PC-9 (cell line): Measurements from ENCODE around the gene BPIFB3. TPM values are rescaled to one million over a fixed set of nuclear protein-coding genes. Genes with fewer than 3 reads are reported as not detected.

Experiments used
- BruUV-seq: library from RNA; stranded (reverse); fragments of 400-500 nt; replicated peaks from 2 replicates; lab custom pipeline; 2021; lab: Mats Ljungman, UMichigan
- CTCF ChIA-PET: fragments of 300-600 bp; sonication (Branson Sonifier 250); formaldehyde crosslinking; loops from one replicate; lab custom pipeline; 2022; ENCODE audit warnings: antibody characterized with exemption; lab: Charles Lee
- POLR2A ChIA-PET: fragments of 300-600 bp; sonication (Branson Sonifier 250); formaldehyde crosslinking; loops from one replicate; lab custom pipeline; 2022; ENCODE audit warnings: antibody characterized with exemption; ENCODE audit not compliant: unreplicated experiment; lab: Charles Lee
- DNase-seq, 2 experiments: peaks; one replicate each; pipeline versions ENCODE4 v3.0.0 to v3.0.0-alpha.2; 2015 to 2022; ENCODE audit warnings: mixed read lengths in 1 of 2
- H2AFZ ChIP-seq: fragments of 200-600 bp; sonication (generic); 2 replicates; pipeline ENCODE4 v1.8.1; 2017; ENCODE audit warnings: antibody characterized with exemption
- H3F3A ChIP-seq: fragments of 200-600 bp; sonication (generic); 2 replicates; pipeline ENCODE4 v1.8.1; 2017; ENCODE audit warnings: antibody characterized with exemption, mild to moderate bottlenecking, low read depth; ENCODE audit not compliant: insufficient read depth
- H3K27ac ChIP-seq: fragments of 200-600 bp; sonication (generic); 2 replicates; pipeline ENCODE4 v1.6.1; 2016; ENCODE audit warnings: mixed run types
- H3K27me3 ChIP-seq: fragments of 200-600 bp; sonication (generic); 2 replicates; pipeline ENCODE4 v1.6.1; 2016; ENCODE audit warnings: low read depth, mixed run types; ENCODE audit not compliant: insufficient read depth
- H3K36me3 ChIP-seq: fragments of 200-600 bp; sonication (generic); 2 replicates; pipeline ENCODE4 v1.6.1; 2016; ENCODE audit warnings: low read depth, mixed run types
- H3K4me1 ChIP-seq: fragments of 200-600 bp; sonication (generic); replicated peaks from 2 replicates; pipeline ENCODE4 v1.6.1; 2016; ENCODE audit warnings: mixed run types; ENCODE audit not compliant: insufficient read depth
- H3K4me2 ChIP-seq: fragments of 200-600 bp; sonication (generic); 2 replicates; pipeline ENCODE4 v1.6.1; 2017; ENCODE audit warnings: mixed run types
- H3K4me3 ChIP-seq: fragments of 200-600 bp; sonication (generic); 2 replicates; pipeline ENCODE4 v1.6.1; 2016; ENCODE audit warnings: mixed run types
- H3K79me2 ChIP-seq: fragments of 200-600 bp; sonication (generic); 2 replicates; pipeline ENCODE4 v1.6.1; 2017; ENCODE audit warnings: low read depth, mixed run types
- H3K9me2 ChIP-seq: fragments of 200-600 bp; sonication (generic); 2 replicates; pipeline ENCODE4 v1.8.1; 2017; ENCODE audit warnings: mild to moderate bottlenecking; ENCODE audit not compliant: insufficient read depth
- H3K9me3 ChIP-seq: fragments of 200-600 bp; sonication (generic); 2 replicates; pipeline ENCODE4 v1.8.1; 2016; ENCODE audit warnings: low read depth; ENCODE audit not compliant: insufficient read depth
- H4K20me1 ChIP-seq: fragments of 200-600 bp; sonication (generic); 2 replicates; pipeline ENCODE4 v1.8.1; 2017; ENCODE audit not compliant: insufficient read depth
- EZH2 ChIP-seq: fragments of 200-600 bp; sonication (generic); IDR thresholded peaks from 2 replicates; pipeline ENCODE4 v1.8.0; 2017; ENCODE audit warnings: antibody characterized with exemption, low read depth
- intact Hi-C: fragments of 100-400 bp; cut with micrococcal nuclease; formaldehyde crosslinking; loops from one replicate; pipeline ENCODE4 v1.10.0; 2022; ENCODE audit not compliant: unreplicated experiment
- total RNA-seq: library from RNA; stranded (reverse); gene quantifications from 2 replicates; pipeline ENCODE4 v1.2.3, GENCODE V29; 2021
- TF ChIP-seq, protein P1 (sequence below): fragments of 200-600 bp; sonication (generic); conservative IDR thresholded peaks from 2 replicates; pipeline ENCODE4 v1.6.1; 2017; ENCODE audit warnings: mixed run types, antibody characterized with exemption, mild to moderate bottlenecking, moderate library complexity

The BPIFB3 gene
- total RNA-seq, 1 experiment from 2014 or later, result not detected

DNA sequence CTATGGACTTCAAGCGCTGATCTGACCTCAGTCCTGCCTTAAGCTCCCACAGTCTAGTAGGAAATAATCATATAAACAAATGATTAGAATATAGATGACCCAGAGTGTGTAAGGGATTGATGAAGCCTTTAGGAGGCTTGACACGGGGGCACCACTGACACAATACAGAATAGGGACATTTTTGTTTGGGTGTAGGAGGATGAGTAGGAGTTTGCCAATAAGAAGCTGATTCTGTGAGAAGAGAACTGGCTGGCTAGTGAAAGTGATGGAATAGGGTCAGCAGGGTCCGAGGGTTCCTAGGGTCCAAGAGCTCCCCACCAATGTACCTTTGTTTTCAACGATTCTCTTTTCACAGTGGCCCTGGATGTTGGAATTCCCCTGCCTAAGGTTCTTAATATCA is 18.7 kb downstream of the BPIFB3 start:
- CTCF ChIA-PET, result no interaction called here
- no peak for DNase-seq
- no peaks in the 10 kb centered on the region for H3K9me2 ChIP-seq
- H3F3A ChIP-seq, result no peaks in the 10 kb centered on the region
- BruUV-seq, result no TSS peak
- H3K4me1 ChIP-seq, result no peaks in the 10 kb centered on the region
- H3K27ac ChIP-seq, result no peak overlapping the region
- no peak overlapping the region for H2AFZ ChIP-seq
- no peaks in the 10 kb centered on the region for H3K9me3 ChIP-seq
- H3K4me2 ChIP-seq, result no peak overlapping the region
- H3K79me2 ChIP-seq, result no peaks in the 10 kb centered on the region
- intact Hi-C loops, result no loop called here
- H3K4me3 ChIP-seq, result no peak overlapping the region
- POLR2A ChIA-PET, result no interaction called here
- no peaks in the 10 kb centered on the region for H4K20me1 ChIP-seq
- no peak for TF ChIP-seq EZH2
- TF ChIP-seq, protein P1, sequence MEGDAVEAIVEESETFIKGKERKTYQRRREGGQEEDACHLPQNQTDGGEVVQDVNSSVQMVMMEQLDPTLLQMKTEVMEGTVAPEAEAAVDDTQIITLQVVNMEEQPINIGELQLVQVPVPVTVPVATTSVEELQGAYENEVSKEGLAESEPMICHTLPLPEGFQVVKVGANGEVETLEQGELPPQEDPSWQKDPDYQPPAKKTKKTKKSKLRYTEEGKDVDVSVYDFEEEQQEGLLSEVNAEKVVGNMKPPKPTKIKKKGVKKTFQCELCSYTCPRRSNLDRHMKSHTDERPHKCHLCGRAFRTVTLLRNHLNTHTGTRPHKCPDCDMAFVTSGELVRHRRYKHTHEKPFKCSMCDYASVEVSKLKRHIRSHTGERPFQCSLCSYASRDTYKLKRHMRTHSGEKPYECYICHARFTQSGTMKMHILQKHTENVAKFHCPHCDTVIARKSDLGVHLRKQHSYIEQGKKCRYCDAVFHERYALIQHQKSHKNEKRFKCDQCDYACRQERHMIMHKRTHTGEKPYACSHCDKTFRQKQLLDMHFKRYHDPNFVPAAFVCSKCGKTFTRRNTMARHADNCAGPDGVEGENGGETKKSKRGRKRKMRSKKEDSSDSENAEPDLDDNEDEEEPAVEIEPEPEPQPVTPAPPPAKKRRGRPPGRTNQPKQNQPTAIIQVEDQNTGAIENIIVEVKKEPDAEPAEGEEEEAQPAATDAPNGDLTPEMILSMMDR, result no peak
- peaks cover 70% of the 10 kb centered on the region for H3K27me3 ChIP-seq
- H3K36me3 ChIP-seq, result no peaks in the 10 kb centered on the region

DNA sequence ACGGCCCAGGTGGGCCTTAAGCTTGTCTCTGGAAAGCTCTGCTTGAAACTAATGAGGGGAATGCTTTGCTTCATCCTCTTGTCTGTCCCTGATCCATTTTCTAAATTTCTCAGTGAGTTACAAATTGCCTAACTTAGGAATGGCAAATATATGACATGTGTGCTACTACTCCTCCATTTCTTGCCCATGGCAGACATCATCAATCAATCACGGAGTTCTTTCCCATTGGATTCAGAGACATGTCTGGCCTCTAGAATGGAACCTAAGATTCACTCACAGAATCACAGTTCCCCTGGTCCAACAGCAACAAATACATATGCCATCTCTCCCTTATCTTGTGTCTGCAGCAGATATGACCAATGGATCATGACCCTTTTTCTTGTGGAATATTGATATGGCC is 19.1 kb downstream of the BPIFB3 start:
- Histone ChIP-seq H3F3A (no peaks in the 10 kb centered on the region), H3K27ac (no peak overlapping the region), H3K4me2 (no peak overlapping the region), H3K9me3 (no peaks in the 10 kb centered on the region), H3K27me3 (peaks cover 70% of the 10 kb centered on the region), H3K4me1 (no peaks in the 10 kb centered on the region), H3K4me3 (no peak overlapping the region), H2AFZ (no peak overlapping the region), H3K36me3 (no peaks in the 10 kb centered on the region), H4K20me1 (no peaks in the 10 kb centered on the region), H3K79me2 (no peaks in the 10 kb centered on the region), H3K9me2 (no peaks in the 10 kb centered on the region)
- DNase-seq, result no peak
- TF ChIP-seq EZH2, result no peak
- TF ChIP-seq, protein P1, result no peak
- intact Hi-C loops, result no loop called here
- ChIA-PET POLR2A (no interaction called here), CTCF (no interaction called here)
- no TSS peak for BruUV-seq

DNA sequence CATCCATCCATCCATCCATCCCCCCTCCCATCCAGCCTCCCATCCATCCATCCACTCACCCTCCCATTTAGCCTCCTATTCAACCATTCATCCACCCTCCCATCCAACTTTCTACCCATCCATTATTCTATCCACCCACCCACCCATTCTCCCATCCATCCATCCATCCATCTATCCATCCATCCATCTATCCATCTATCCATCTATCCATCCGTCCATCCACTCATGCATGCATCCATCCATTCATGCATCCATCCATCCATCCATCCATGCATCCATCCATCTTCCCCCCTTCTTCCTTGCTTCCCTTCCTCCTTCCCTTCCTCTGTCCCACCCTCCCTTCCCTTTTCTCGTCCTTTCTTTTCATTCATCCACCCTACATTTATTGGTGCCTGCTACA is 21.0 kb downstream of the BPIFB3 start:
- POLR2A ChIA-PET, result no interaction called here
- H4K20me1 ChIP-seq, result no peaks in the 10 kb centered on the region

More for the DNA sequence above, 21.0 kb downstream of the BPIFB3 start:
- Histone ChIP-seq H3K9me3 (no peaks in the 10 kb centered on the region), H3K4me2 (no peak overlapping the region), H3K27me3 (peaks cover 61% of the 10 kb centered on the region), H3K4me3 (no peak overlapping the region), H2AFZ (no peak overlapping the region), H3K36me3 (no peaks in the 10 kb centered on the region), H3K9me2 (no peaks in the 10 kb centered on the region), H3K27ac (no peak overlapping the region), H3K79me2 (no peaks in the 10 kb centered on the region), H3K4me1 (no peaks in the 10 kb centered on the region), H3F3A (no peaks in the 10 kb centered on the region)
- TF ChIP-seq EZH2, result no peak
- TF ChIP-seq, protein P1, result no peak
- BruUV-seq, result no TSS peak
- CTCF ChIA-PET, result no interaction called here
- DNase-seq, result no peak
- intact Hi-C loops, result no loop called here
